GM21367 (cell line): ENCODE data around the gene IFNA1.
"Not testable (repeated sequence)": the region's sequence is repeated elsewhere in the genome, so short reads cannot be mapped to it uniquely, and the experiment has no call there.

Experiments used
- ATAC-seq: cut with Tn5 transposase; IDR thresholded peaks from one replicate; pipeline ENCODE4 v1.9.1; 2021; ENCODE audit not compliant: unreplicated experiment

Gene IFNA1

DNA sequence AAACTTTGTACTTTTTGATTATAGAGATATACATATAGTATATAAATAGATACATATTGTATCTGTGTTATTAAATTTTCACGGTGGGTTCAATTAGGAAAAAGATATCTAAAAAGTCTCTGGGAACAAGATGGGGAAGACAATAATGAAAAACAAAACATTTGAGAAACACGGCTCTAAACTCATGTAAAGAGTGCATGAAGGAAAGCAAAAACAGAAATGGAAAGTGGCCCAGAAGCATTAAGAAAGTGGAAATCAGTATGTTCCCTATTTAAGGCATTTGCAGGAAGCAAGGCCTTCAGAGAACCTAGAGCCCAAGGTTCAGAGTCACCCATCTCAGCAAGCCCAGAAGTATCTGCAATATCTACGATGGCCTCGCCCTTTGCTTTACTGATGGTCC is at the start of gene IFNA1:
TSS of gene IFNA1 (plus strand) at position 301 of the 400 bp plus-strand sequence. CDS start at position 370, 69 bp downstream.
- no peak for ATAC-seq

DNA sequence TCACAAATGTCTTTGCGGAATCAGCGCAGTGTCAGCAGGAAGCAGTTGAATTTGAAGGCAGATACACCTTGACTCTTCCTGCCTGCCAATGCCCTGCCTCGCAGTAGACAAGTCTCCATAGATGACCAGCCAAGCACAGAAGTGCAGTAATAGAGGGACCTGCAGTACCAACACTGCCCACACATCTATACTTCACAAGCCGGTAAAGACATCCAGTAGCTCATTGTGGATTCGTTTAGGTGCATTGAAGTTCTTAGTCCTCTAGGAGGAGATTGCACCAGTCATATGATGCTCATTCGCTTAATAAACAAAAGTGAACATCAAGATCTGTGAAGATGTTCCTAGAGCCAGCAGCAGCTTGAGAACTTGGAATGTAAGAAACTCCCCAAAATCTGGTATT is 48.0 kb upstream of the IFNA1 start:
- peak; percentile 92 for ATAC-seq

DNA sequence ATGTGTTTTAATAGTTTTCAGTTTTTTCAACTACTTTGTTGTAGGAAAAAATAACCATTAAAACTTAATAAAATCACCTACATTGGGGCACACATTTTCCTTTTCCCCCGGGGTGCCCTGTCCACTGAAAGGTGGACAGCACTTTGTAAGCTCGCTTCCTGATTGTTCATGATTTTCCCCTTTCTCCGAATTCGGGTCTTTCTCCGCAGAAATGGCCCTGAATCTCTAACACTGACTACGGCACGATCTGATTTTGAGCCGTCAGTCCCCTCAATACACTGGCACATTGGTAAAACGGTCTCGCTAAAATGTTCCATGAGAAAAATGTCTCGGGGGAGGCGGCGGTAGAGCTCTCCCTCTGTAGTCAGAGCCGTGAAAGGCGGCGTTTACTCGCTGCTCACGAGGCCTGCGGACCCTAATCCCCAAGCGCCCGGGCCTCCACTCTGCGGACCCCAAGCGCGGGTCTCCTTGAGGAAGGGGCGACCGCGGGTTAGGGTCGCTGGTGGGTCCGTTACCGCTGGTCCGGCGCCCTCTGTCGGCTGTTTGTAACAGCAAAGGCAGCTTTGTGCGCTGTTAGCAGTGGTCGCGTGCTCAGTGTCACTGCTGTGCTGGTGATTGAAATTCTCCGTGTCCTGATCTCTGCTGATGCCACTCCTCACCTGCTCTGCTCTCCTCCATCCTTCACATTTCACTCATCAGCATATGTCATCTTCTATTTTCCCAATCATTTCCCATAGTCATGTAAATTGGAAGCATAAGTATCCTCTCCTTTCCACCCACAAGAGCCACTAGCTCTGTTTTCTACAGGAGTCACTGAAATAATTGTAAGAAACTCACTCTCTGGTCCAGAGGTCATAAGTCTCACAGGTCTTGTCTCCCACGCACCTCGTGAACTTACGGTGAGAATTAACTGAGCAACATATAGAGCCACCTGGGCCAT is 44.2 kb upstream of the IFNA1 start:
- peak; percentile 59 for ATAC-seq

DNA sequence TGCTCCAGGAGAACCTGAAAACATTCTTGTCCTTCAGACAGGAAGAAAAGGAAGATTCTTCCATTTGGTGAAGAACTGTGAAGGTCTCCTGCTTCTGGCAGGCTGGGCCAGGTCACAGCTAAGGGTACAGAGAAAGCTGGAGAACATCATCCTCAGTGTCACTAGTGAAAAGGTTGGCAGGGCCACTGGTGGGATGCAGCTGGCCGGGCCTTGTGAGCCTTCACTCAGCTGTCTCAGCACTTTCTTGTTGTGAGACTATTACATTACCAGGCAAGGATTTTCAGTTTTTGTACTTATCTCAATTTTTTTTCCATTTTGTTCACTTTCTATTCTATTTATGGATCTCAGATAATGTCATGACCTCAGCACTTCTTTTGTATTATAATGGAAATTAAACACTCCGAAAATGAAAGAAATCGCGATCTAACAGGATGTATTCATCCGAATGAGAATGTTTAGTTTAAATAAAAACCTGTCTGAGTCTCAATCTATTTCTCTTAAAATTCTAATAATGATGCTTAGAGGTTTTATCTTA is 41.2 kb upstream of the IFNA1 start:
- ATAC-seq = no peak

DNA sequence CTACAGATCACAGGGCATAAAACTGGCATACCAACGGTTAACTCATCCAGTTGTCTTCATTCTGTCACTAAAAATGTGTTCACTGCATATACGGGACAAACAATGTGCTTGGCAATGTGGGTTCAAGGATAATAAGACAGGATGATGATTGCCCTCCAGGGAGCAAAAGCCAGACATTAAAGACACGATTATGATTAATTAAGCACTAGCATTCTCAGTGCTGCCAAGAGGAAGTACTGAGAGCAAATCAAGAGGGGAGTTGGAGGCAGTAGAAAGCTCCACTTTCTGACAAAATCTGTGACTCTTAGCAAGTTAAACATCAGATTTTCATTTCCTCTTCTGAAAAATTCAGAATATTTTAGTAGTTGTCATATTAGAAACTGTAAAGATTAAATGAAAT is 40.3 kb upstream of the IFNA1 start:
- ATAC-seq = no peak

DNA sequence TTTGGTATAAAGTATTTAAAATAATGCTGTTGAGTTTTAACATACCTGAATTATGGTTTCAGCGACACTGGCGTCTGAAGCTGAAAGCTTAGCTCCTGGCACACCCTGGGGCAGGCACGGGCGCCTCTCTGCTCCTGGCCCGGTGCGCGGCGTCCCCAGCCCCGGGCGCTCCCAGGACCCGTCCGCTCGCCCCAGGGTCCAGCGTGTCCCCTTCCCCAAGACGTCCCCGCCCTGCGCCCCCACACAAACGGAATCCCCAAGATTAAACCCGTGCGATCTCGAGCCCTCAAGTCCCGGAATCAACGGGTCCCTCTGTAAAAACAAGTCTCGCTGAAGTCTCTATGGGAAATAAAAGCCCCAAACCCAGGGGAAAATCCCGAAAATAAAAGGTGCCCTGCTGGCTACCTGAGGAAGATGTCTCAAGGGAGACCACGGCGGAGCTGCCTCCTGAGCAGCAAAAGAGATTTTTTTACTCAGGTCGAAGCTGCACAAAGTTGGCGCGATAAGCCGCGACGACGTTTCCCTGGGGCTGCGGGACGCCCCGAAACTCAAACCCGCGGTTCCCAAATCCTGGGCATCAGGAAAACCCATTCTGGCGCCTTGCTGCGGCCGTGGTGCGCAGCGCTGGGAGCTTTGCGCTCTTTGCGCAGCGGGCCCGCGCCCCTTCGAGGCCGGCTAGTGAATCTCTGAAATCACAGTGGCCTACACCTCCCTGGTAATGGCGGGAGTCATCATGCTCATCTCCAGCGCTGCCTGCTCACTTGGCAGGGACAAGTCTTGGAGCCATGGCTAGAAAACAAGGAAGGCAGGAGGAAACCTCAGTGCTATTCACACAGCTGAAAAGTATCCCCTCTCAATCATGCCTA is 37.6 kb upstream of the IFNA1 start:
- peak; percentile 47 for ATAC-seq

DNA sequence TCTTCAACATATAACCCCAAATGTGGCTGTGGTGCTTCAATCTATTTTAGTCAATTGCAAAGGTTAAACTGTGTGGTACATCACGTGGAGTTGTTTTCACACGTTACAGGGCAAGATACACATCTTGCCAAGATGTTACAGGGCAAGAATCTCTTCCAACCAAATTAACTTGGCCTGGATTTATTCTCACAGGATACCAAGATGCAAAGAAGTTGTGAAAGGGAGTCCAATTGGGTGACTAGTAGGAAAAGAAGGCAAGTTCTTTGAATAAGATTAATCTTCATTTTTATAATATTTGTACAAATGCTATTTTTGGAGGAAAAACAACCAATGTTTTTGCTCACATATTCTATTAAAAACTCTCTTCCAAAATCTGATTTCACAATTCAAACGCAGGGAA is 36.1 kb upstream of the IFNA1 start:
- ATAC-seq = no peak

DNA sequence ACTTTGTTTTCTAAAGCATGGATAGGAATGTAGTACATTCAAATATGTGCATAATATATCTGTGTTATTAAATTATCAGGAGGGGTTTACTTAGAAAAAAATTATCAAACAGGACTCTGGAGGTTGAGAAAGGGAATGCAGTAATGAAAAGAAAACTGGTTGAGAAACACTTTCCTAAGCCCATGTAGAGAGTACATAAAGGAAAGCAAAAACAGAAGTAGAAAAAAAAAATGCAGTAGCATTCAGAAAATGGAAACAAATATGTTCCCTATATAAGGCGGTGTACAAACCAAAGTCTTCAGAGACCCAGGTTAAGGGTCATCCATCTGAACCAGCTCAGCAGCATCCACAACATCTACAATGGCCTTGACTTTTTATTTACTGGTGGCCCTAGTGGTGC is 31.4 kb upstream of the IFNA1 start, which contains the start of gene IFNA8:
TSS of gene IFNA8 (plus strand) at position 301 of the 400 bp plus-strand sequence. CDS start at position 361, 60 bp downstream.
- ATAC-seq = no peak

DNA sequence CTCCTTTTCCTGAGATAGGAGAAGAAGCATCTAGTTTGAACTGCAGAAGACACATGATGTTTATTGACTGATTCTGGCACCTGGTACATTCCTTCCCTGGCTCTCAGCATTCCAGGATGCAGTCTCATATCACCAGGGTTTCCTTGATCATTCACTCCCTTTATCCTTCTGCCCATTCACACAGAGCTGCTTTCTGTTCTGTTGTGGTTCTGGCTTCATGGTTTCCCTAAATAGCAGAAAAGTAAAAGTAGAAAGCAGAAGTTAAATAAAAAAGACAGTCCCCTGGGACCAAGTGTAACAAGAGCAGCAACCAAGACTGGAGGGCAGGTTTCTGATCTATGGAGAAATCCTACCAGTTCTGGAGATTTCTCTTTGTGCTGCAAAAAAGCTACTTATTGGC is 28.1 kb upstream of the IFNA1 start:
- ATAC-seq = peak; percentile 53

DNA sequence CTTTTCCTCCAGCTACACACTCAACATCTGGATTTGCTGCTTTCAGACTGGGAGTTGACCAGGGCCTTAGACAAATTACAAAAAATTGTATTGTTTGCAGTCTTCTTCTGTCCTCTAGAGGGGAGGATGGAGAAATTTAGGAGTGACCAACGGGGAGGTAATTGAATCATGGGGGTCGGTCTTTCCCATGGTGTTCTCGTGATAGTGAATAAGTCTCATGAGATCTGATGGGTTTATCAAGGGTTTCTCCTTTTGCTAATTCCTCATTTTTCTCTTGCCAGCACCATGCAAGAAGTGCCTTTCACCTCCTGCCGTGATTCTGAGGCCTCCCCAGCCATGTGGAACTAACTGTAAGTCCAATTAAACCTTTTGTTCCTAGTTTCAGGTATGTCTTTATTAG is 27.1 kb upstream of the IFNA1 start:
- no peak for ATAC-seq

DNA sequence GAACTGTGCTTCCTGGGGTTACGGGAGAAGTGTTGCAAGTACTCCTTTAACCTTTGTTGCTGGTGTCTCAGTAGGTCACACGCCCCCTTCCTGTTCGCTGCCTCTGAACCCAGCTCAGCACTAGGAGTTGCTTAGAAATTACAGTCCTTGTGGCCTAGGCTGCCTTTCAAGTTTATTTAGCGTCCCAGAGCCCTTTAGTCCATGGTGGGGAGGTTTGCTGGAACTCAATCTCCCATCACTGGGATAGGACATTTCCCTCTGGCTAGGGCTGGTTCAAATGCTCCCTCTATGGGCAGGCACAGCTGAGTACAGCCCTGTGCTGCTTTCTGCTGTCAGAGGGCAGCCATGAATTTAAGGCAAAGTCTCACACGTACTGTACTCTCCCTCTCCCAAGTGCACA is 26.6 kb upstream of the IFNA1 start:
- ATAC-seq = peak; percentile 58

DNA sequence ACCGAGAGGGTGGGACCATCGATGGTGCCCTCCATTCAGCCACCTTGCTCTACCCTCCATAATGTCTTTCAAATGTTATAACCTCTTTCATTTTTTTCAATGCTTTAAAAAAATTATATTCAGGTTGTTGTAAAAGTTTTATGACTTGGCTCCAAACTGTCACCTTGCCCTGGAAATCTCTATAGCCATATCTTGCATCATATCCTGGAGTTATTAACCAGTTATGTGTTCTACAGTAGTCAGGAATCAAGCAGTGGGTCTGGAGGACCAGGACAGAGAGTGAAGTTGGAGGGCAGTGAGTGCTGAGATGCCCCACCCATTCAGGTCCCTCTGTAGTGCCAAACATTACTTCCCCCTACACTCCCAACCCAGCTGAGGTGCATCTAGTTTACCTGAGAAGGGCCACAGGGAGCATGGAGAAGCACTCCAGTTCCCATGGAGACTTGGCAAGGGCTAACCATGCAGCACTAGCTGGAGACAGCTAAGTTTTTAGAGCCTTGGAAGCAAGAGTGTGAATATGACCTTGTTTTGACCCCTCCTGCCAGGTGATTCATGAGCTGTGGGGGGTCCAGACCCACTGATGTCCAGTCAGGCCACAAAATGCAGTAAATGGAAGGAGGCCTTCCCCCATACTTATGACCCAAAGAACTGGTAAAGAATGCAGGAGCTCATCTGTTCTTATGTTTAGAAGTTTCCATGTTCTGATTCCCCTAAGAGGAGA is 25.9 kb upstream of the IFNA1 start:
- ATAC-seq = no peak

DNA sequence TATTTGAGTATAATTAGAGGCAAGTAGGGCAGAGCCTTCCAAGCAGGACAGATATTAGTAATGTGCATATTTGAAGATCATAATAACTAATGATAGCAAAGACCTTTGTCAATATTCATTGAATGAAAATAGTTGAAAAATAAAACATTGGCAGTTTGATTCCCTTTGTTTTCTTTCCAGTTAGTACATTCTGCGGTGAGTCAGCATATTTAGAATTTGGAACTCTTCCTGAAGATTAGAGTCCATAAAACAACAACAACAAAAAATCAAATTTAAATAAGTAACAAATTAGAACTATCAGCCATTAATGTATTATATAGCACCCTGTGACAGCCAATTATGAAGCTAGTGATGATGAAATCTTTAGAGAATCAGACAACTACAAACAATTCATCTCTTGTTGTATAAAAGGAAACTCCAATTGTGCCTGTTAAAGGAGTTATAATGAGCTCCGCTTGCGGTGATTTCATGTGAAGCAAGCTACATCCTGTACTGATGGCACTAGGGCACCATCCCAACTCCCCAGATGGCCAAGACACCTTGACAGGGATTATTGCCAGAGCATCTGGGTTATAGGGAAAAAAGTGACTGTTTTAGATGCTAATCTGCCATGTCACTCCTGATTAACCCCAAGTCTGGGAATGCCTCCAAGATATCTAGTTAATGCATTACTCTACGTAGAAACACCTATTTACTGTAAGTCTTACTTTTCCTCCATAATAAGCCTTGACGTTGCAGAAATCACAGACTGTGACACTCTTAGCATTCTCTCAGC is 24.6 kb upstream of the IFNA1 start:
- no peak for ATAC-seq

DNA sequence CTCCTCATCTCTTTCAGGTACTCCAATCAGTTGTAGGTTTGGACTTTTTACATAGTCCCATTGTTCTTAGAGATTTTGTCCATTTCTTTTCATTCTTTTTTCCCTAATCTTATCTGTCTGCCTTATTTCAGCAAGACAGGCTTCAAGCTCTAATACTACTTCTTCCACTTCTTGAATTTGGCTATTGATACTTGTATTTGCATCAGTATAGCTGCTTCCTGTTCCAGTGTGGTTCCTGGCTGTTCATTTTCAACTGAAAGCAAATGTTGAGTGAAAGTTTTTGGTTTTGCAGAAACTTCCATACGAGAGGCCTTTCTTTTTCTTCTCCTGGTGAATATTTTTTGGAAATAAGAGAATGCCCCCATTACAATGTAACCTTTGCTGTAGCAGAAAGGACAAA is 12.0 kb upstream of the IFNA1 start:
- no peak for ATAC-seq

DNA sequence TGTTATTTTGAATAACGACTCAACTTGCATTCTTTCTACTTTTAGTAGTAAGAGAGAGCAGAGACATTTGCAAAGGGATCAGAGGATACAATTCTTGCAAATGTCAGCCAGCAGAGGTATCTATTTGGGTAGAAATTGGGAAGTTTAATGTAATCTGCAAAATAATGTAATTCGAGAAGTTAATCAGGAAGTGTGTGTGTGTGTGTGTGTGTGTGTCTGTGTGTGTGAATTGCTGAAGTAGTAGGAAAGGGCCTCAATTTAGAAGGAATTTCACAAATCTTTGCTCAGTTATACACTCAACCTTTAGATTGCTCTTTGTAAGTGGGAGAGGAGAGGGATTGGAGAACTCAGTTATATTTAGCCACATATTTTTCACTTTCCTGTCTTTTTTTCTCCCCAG is 11.0 kb upstream of the IFNA1 start:
- no peak for ATAC-seq

DNA sequence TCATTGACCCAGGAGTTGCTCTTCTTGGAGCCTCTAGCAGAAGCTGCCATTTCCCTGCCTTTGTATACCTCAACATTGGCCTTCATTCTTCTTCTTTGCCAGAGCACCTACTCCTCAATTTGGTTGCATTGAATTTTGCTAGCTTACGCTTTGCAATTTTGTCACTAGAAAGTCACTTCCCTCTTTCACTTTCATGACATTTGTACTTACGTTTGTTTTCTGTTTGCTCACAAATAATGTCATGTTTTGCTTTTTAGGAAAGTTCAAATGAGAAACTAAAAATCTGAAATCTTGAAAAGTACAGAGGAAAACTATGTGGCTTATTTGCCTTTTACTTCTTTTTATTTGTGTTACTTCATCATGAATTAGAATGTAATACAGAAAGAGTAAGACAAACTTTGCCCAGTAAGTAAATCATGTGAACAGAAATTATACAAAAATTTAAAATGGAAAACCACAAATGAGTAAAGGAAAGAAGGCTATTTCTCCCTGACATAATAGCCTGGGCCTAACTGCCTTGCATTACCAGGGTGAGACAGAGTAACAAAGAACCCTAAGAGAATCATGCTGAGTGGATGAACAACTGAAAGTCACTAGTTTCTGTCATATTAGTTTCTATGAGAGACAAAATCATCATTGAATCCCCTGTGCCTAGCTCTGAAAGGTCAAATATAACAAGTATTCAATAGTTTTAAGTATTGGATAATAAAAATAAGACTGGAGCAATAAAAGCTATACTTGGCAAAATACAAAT is 7.4 kb upstream of the IFNA1 start:
- ATAC-seq = no peak

DNA sequence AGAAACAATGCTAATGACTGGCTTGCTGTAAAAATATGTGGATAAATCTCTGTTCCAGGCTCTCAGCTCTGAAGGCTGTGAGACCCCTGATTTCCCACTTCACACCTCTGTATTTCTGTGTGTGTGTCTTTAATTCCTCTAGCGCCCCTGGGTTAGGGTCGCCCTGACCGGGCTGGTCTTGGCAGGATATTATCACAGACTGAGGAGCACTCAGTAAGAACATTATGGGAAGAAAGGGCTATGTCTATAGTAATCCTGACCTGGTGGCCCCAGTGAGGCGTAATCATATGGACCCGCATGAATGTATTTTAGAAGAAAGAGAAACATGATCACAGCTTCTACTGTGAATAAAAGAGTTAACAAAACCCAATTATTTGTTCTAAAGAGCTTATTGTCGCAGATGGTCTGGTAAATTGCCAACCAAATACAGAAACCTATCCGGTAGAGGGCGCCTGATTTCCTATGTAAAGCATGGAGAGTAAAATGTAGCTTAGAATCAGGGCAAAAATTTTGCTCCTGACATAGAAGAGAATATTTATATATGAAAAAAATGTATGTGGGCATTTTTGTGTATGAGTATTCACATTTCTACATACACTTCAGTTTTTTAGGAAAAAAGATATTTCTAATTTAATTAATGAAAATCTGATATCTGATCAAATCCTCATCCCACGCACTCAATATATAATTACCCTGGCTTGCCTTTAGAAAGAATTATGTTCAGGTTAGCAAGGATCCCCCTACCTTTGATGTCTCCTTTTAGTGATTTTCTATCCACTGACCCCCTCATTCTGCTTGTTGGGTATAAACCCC is 5.8 kb upstream of the IFNA1 start:
- peak; percentile 36 for ATAC-seq

DNA sequence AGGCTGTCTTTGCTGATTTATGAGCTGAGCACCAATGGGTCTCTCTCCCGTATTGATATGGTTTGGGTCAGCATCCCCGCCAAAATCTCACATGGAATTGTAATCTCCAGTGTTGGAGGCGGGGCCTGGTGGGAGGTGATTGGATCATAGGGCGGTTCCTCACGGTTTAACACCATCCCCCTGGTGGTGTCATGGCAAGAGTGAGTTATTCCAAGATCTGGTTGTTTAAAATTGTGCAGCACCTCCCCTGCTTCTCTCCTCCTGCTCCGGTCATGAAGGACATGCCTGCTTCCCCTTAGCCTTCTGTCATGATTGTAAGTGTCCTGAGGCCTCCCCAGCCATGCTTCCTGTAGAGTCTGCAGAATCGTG is 5.2 kb upstream of the IFNA1 start:
- not testable (repeated sequence) for ATAC-seq
